Tibial nerve (tissue), 4 donors: ENCODE measurements around the gene PFAS. TPM values are rescaled to one million over a fixed set of nuclear protein-coding genes. Genes with fewer than 3 reads are reported as not detected.

Experiments
- DNase-seq, 2 donors: peaks; one replicate each; pipeline ENCODE4 v3.0.0-alpha.2; 2019; ENCODE audit warnings: low spot score in 2 of 2
- H3K27ac ChIP-seq, 4 donors: fragments of 200-600 bp; sonication (generic) in 3 of 4; one replicate each; pipeline ENCODE4 v1.5.1; 2017 to 2019; ENCODE audit warnings: mild to moderate bottlenecking in 1 of 4
- H3K27me3 ChIP-seq, 2 donors: fragments of 200-600 bp; sonication (generic) in 1 of 2; one replicate each; pipeline versions ENCODE4 v1.5.1 to v1.6.0; 2017 to 2019
- H3K36me3 ChIP-seq, 3 donors: fragments of 200-600 bp; sonication (generic); one replicate each; pipeline ENCODE4 v1.5.1; 2018 to 2019
- H3K4me1 ChIP-seq, 4 donors: fragments of 200-600 bp; sonication (generic) in 3 of 4; one replicate each; pipeline ENCODE4 v1.5.1; 2017 to 2019
- H3K4me3 ChIP-seq, 4 donors: fragments of 200-600 bp; sonication (generic) in 3 of 4; one replicate each; pipeline ENCODE4 v1.5.1; 2017 to 2019; ENCODE audit warnings: mild to moderate bottlenecking in 1 of 4, moderate library complexity in 1 of 4
- H3K9me3 ChIP-seq, 4 donors: fragments of 200-600 bp; sonication (generic) in 3 of 4; one replicate each; pipeline ENCODE4 v1.5.1; 2017 to 2019
- EP300 ChIP-seq, 2 donors: sonication (generic); formaldehyde crosslinking; IDR thresholded peaks; one replicate each; pipeline ENCODE4 v1.6.1; 2017; ENCODE audit warnings: antibody characterized with exemption in 2 of 2, mild to moderate bottlenecking in 1 of 2
- POLR2A ChIP-seq, 2 donors: fragments of 450-650 bp; IDR thresholded peaks; one replicate each; pipeline ENCODE4 v1.6.1; 2017; ENCODE audit warnings: antibody characterized with exemption in 2 of 2, mild to moderate bottlenecking in 2 of 2, moderate library complexity in 2 of 2
- WGBS, 2 donors: methylation state at CpG; one replicate each; pipeline ENCODE4 v1.1.5; 2018; 5-methylcytosine and 5-hydroxymethylcytosine counted together
- total RNA-seq, 4 donors: library from RNA; depleted of rRNA; stranded (reverse); fragments of >200 nt; gene quantifications; one replicate each; pipeline ENCODE4 v1.1.0, GENCODE V29; 2016
- TF ChIP-seq, protein P1 (sequence below), 5 experiments: fragments of 200-600 bp in 3 of 5; fragments of 450-650 bp in 2 of 5; sonication (generic) in 3 of 5; IDR thresholded peaks; one replicate each; pipeline ENCODE4 v1.5.1; 2016 to 2019; ENCODE audit warnings: antibody characterized with exemption in 5 of 5, mild to moderate bottlenecking in 3 of 5, moderate library complexity in 2 of 5

The PFAS gene
- total RNA-seq, 4 donors from 2014 or later = 19.2 to 39.9 (median 29.5) TPM

DNA sequence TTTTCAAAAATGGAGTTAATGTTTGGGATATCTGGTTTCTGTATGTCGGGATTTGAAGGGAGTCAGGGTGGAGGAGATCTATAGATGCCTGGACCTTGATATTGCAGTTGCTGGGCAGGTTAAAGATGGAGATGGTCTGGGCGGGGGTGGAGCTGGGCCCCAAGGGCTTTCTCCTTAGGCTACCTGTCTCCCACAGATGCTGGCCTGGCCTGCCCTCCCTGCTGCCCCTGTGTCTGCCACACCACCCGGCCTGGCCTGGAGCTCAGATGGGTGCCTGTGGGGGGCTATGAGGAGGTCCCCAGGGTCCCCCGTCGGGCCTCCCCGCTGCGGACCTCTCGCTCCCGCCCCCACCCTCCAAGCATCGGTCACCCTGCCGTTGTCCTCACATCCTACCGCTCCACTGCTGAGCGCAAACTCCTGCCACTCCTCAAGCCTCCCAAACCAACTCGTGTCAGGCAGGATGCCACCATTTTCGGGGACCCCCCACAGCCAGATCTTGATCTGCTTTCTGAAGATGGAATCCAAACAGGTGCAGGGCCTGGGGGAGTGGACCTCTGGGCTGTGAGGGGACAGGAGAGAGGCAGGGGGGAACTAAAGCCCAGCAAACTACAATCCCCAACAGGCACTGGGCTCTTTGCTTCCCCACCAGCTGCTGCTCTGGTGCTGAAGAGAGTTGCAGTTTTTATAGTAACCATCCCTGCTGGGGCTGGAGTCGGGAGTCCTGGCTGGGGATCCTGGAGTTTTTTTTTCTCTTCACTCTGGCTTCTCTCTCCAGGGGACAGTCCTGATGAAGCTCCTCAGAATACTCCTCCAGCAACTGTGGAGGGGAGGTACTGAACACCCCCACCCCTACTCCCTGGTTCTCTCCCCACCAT is 63.9 kb downstream of the PFAS start:
- no peak for DNase-seq
- H3K27ac ChIP-seq = no peak overlapping the region
- H3K36me3 ChIP-seq = no peaks in the 10 kb centered on the region
- H3K27me3 ChIP-seq = peaks cover 0 to 70% of the 10 kb centered on the region in 2 donors
- H3K9me3 ChIP-seq = no peaks in the 10 kb centered on the region
- no peak overlapping the region for H3K4me3 ChIP-seq
- 59 to 68% methylated on average over 16 of the region's 16 CpGs for WGBS, 2 donors
- H3K4me1 ChIP-seq = peaks cover 0 to 5% (median 0%) of the 10 kb centered on the region in 4 donors
- TF ChIP-seq EP300 (IDR thresholded peaks at IDR 0.05) (no peak), POLR2A (IDR thresholded peaks at IDR 0.05) (no peak)
- TF ChIP-seq, protein P1, sequence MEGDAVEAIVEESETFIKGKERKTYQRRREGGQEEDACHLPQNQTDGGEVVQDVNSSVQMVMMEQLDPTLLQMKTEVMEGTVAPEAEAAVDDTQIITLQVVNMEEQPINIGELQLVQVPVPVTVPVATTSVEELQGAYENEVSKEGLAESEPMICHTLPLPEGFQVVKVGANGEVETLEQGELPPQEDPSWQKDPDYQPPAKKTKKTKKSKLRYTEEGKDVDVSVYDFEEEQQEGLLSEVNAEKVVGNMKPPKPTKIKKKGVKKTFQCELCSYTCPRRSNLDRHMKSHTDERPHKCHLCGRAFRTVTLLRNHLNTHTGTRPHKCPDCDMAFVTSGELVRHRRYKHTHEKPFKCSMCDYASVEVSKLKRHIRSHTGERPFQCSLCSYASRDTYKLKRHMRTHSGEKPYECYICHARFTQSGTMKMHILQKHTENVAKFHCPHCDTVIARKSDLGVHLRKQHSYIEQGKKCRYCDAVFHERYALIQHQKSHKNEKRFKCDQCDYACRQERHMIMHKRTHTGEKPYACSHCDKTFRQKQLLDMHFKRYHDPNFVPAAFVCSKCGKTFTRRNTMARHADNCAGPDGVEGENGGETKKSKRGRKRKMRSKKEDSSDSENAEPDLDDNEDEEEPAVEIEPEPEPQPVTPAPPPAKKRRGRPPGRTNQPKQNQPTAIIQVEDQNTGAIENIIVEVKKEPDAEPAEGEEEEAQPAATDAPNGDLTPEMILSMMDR (IDR thresholded peaks at IDR 0.05) = no peak

DNA sequence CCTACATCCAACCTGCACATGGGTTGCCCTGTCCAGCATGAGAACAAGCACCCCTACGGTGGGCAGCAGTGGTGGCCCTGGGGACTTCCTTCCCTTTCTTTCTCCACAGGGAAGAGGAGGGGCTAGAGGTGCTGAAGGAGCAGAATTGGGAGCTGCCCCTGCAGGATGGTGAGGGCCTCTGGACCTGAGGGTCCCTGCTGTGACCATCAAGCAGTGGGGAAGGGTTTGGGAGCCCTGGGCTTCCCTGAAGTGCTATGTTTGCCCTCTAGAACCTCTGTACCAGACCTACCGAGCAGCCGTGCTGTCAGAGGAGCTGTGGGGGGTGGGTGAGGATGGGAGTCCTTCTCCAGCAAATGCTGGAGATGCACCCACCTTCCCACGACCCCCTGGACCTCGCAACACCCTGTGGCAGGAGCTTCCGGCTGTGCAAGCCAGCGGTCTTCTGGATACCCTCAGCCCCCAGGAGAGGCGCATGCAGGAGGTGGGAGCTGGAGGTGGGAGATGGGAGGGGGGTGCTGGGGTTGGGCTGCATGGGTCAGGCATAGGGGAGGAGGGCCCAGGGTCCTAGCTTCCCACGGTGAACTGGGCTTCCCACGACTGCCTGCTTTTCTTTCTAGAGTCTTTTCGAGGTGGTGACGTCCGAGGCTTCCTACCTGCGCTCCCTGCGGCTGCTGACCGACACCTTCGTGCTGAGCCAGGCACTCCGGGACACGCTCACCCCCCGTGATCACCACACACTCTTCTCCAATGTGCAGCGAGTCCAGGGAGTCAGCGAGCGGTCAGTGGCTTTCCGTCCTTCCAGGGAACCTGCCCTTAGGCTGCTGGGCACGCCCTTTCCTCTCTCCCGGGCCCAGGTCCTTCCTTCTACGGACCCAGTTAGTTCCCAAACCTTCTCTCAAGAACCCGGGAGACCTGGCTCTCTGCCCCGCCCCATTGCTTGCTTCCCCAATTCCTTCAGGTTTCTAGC is 66.0 kb downstream of the PFAS start:
- DNase-seq = no peak
- H3K27ac ChIP-seq = no peak overlapping the region
- 16 to 17% methylated on average over 29 of the region's 29 CpGs for WGBS, 2 donors
- TF ChIP-seq POLR2A (IDR thresholded peaks at IDR 0.05) (no peak), EP300 (IDR thresholded peaks at IDR 0.05) (no peak)
- TF ChIP-seq, protein P1 (IDR thresholded peaks at IDR 0.05) = no peak
- H3K36me3 ChIP-seq = no peaks in the 10 kb centered on the region
- no peaks in the 10 kb centered on the region for H3K9me3 ChIP-seq
- peaks cover 0 to 5% (median 0%) of the 10 kb centered on the region in 4 donors for H3K4me1 ChIP-seq
- peaks cover 0 to 73% of the 10 kb centered on the region in 2 donors for H3K27me3 ChIP-seq
- H3K4me3 ChIP-seq = no peak overlapping the region

DNA sequence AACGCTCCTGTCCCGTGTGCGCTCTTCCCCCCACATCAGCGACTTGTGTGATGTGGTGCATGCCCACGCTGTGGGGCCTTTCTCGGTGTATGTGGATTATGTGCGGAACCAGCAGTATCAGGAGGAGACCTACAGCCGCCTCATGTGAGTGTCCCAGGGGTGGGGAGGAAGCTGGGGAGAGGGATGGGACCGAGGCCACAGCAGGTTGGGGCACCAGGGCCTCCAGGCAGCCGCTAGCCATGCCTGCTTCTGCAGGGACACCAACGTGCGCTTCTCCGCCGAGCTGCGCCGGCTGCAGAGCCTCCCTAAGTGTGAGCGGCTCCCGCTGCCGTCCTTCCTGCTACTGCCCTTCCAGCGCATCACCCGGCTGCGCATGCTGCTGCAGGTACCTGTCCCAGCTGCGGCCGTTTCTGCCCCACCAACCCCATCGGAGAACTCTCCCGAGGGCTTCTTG is 66.7 kb downstream of the PFAS start:
- Histone ChIP-seq H3K36me3 (no peaks in the 10 kb centered on the region), H3K4me3 (no peak overlapping the region), H3K27me3 (peaks cover 0 to 69% of the 10 kb centered on the region in 2 donors), H3K4me1 (peaks cover 0 to 5% (median 0%) of the 10 kb centered on the region in 4 donors), H3K9me3 (no peaks in the 10 kb centered on the region), H3K27ac (no peak overlapping the region)
- WGBS, 2 donors = 25 to 30% methylated on average over 21 to 25 of the region's 26 CpGs
- TF ChIP-seq, protein P1 (IDR thresholded peaks at IDR 0.05) = no peak
- TF ChIP-seq POLR2A (IDR thresholded peaks at IDR 0.05) (no peak), EP300 (IDR thresholded peaks at IDR 0.05) (no peak)
- DNase-seq = no peak

DNA sequence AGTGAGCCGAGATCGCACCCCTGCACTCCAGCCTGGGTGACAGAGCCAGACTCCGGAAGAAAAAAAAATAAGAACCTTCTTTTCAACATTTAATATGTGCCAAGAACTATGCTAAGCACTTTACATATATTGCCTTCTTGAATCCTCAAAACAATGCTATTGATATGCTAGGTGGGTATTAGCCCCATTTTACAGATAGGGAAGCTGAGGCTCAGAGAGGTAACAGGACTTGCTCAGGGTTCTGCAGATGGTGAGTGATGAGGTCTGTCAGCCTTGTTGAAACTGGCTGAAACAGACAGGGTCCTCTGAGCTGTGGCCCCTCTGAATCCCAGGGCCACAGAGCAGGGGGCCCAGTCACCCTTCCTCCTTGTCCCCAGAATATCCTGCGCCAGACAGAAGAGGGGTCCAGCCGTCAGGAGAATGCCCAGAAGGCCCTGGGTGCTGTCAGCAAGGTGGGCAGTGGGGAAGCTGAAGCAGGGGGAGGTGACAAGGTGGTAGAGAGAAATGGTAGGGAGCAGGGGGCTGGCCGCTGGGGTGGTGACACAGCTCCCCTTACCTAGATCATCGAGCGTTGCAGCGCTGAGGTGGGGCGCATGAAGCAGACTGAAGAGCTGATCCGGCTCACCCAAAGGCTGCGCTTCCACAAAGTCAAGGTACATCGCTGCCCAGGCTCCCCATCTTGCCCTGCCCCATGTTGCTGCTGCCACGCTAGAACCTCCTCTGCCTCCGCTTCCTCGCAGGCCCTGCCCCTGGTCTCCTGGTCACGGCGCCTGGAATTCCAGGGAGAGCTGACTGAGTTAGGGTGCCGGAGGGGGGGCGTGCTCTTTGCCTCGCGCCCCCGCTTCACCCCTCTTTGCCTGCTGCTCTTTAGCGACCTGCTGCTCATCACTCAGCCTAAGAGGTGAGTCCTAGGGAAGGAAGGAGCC is 69.2 kb downstream of the PFAS start:
- peaks cover 0 to 5% (median 0%) of the 10 kb centered on the region in 4 donors for H3K4me1 ChIP-seq
- no peak overlapping the region for H3K4me3 ChIP-seq
- H3K36me3 ChIP-seq = no peaks in the 10 kb centered on the region
- no peaks in the 10 kb centered on the region for H3K9me3 ChIP-seq
- 73 to 81% methylated on average over 16 to 22 of the region's 24 CpGs for WGBS, 2 donors
- no peak overlapping the region for H3K27ac ChIP-seq
- H3K27me3 ChIP-seq = peaks cover 0 to 45% of the 10 kb centered on the region in 2 donors
- TF ChIP-seq, protein P1 (IDR thresholded peaks at IDR 0.05) = no peak
- TF ChIP-seq EP300 (IDR thresholded peaks at IDR 0.05) = no peak
- no peak for TF ChIP-seq POLR2A (IDR thresholded peaks at IDR 0.05)
- no peak for DNase-seq

Other genes with a start within 250 kb of the PFAS start
- under 1 TPM in 1 of 4 donors, not detected in 3; 0.30 TPM for gene GUCY2D, start 246.7 kb upstream of the PFAS start, total RNA-seq
- 10 to 100 TPM in 2 of 4 donors, 1 to 10 TPM in 2; 3.8 to 22.8 (median 9.3) TPM for gene ALOX15B, start 210.2 kb upstream of the PFAS start, total RNA-seq
- gene ALOX12B, start 161.6 kb upstream of the PFAS start, total RNA-seq = not detected
- not detected for gene ALOXE3, start 130.8 kb upstream of the PFAS start, total RNA-seq
- gene HES7, start 125.2 kb upstream of the PFAS start, total RNA-seq = 1 to 10 TPM in 1 of 4 donors, not detected in 3; 2.1 TPM
- gene PER1, start 96.9 kb upstream of the PFAS start, total RNA-seq = 100 to 1,000 TPM; 157 to 328 (median 204) TPM
- 10 to 100 TPM; 48.0 to 72.1 (median 59.0) TPM for gene VAMP2, start 86.3 kb upstream of the PFAS start, total RNA-seq
- gene TMEM107, start 72.9 kb upstream of the PFAS start, total RNA-seq = 10 to 100 TPM; 28.2 to 47.1 (median 38.2) TPM
- gene BORCS6, start 59.1 kb upstream of the PFAS start, total RNA-seq = 10 to 100 TPM; 13.8 to 22.4 (median 19.4) TPM
- gene AURKB, start 38.7 kb upstream of the PFAS start, total RNA-seq = 10 to 100 TPM; 31.2 to 78.1 (median 39.6) TPM
- 10 to 100 TPM; 22.3 to 30.1 (median 25.3) TPM for gene CTC1, start 1.2 kb upstream of the PFAS start, total RNA-seq
- 10 to 100 TPM; 23.0 to 35.4 (median 25.1) TPM for gene RANGRF, start 39.4 kb downstream of the PFAS start, total RNA-seq
- gene SLC25A35, start 46.1 kb downstream of the PFAS start, total RNA-seq = 1 to 10 TPM; 2.5 to 7.0 (median 6.1) TPM
- 10 to 100 TPM in 2 of 4 donors, 1 to 10 TPM in 2; 6.7 to 77.7 (median 12.0) TPM for gene ARHGEF15, start 61.0 kb downstream of the PFAS start, total RNA-seq
- gene ODF4, start 90.6 kb downstream of the PFAS start, total RNA-seq = not detected
- 1,000 to 10,000 TPM; 2,635 to 3,277 (median 2,694) TPM for gene RPL26, start 133.9 kb downstream of the PFAS start, total RNA-seq
- gene RNF222, start 148.5 kb downstream of the PFAS start, total RNA-seq = under 1 TPM in 1 of 4 donors, not detected in 3; 0.59 TPM
- 100 to 1,000 TPM in 1 of 4 donors, 10 to 100 TPM in 3; 63.6 to 102 (median 84.1) TPM for gene NDEL1, start 186.6 kb downstream of the PFAS start, total RNA-seq